PC-3 (cell line): Measurements from ENCODE around the gene MOV10. TPM values are rescaled to one million over a fixed set of nuclear protein-coding genes. Genes with fewer than 3 reads are reported as not detected.

ENCODE experiments used
- ATAC-seq: fragments of 200-7000 bp; cut with Tn5 transposase; 2 replicates; pipeline ENCODE4 v1.9.1; 2020; ENCODE audit warnings: mild to moderate bottlenecking, moderate library complexity
- BruUV-seq: library from RNA; stranded (reverse); fragments of 400-500 nt; replicated peaks from 2 replicates; lab custom pipeline; 2021; lab: Mats Ljungman, UMichigan
- CTCF ChIA-PET: fragments of 300-600 bp; sonication (Branson Sonifier 250); formaldehyde crosslinking; loops from one replicate; lab custom pipeline; 2022; ENCODE audit warnings: antibody characterized with exemption; lab: Charles Lee
- POLR2A ChIA-PET: fragments of 300-600 bp; sonication (Branson Sonifier 250); formaldehyde crosslinking; loops from one replicate; lab custom pipeline; 2022; ENCODE audit warnings: antibody characterized with exemption; ENCODE audit not compliant: unreplicated experiment; lab: Charles Lee
- DNase-seq: peaks from one replicate; pipeline ENCODE4 v3.0.0-alpha.2; 2015
- H2AFZ ChIP-seq: fragments of 300-600 bp; sonication (generic); 2 replicates; pipeline ENCODE4 v1.6.0; 2016; ENCODE audit warnings: antibody characterized with exemption, low read length
- H3F3A ChIP-seq: fragments of 300-600 bp; sonication (generic); one replicate; pipeline ENCODE4 v1.6.0; 2017; ENCODE audit warnings: antibody characterized with exemption, low read length, control low read depth, mild to moderate bottlenecking; ENCODE audit not compliant: unreplicated experiment
- H3K27ac ChIP-seq: fragments of 300-600 bp; sonication (generic); 2 replicates; pipeline ENCODE4 v1.5.1; 2016; ENCODE audit warnings: mild to moderate bottlenecking, low read length
- H3K27me3 ChIP-seq: fragments of 300-600 bp; sonication (generic); 2 replicates; pipeline ENCODE4 v1.6.1; 2016; ENCODE audit warnings: low read length, mixed read lengths
- H3K36me3 ChIP-seq: fragments of 300-600 bp; sonication (generic); 2 replicates; pipeline ENCODE4 v1.6.1; 2016; ENCODE audit warnings: low read depth, mixed run types, low read length, mixed read lengths
- H3K4me1 ChIP-seq: fragments of 300-600 bp; sonication (generic); 2 replicates; pipeline ENCODE4 v1.5.1; 2016; ENCODE audit warnings: low read length; ENCODE audit not compliant: insufficient read depth
- H3K4me2 ChIP-seq: fragments of 300-600 bp; sonication (generic); 2 replicates; pipeline ENCODE4 v1.6.0; 2016; ENCODE audit warnings: low read length
- H3K4me3 ChIP-seq: fragments of 300-600 bp; sonication (generic); 2 replicates; pipeline ENCODE4 v1.5.1; 2016; ENCODE audit warnings: mild to moderate bottlenecking, low read length, mixed read lengths
- H3K79me2 ChIP-seq: fragments of 300-600 bp; sonication (generic); 2 replicates; pipeline ENCODE4 v1.6.1; 2017; ENCODE audit warnings: low read length, mixed read lengths
- H3K9ac ChIP-seq: fragments of 300-600 bp; sonication (generic); 2 replicates; pipeline ENCODE4 v1.6.0; 2016; ENCODE audit warnings: mild to moderate bottlenecking, low read length
- H3K9me2 ChIP-seq: fragments of 300-600 bp; sonication (generic); replicated peaks from 2 replicates; pipeline ENCODE4 v1.6.1; 2016; ENCODE audit warnings: mixed run types, low read length, mixed read lengths
- H3K9me3 ChIP-seq: fragments of 300-600 bp; sonication (generic); 2 replicates; pipeline ENCODE4 v1.6.1; 2016; ENCODE audit warnings: low read length, mixed read lengths
- H4K20me1 ChIP-seq: fragments of 300-600 bp; sonication (generic); 2 replicates; pipeline ENCODE4 v1.6.1; 2016; ENCODE audit warnings: low read length, mixed read lengths
- EZH2 ChIP-seq: fragments of 300-600 bp; sonication (generic); IDR thresholded peaks from one replicate; pipeline ENCODE4 v1.6.1; 2017; ENCODE audit warnings: antibody characterized with exemption, mild to moderate bottlenecking, low read length; ENCODE audit not compliant: unreplicated experiment
- EZH2phosphoT487 ChIP-seq: fragments of 300-600 bp; sonication (generic); IDR thresholded peaks from 2 replicates; pipeline ENCODE4 v1.6.1; 2018; ENCODE audit warnings: mild to moderate bottlenecking, antibody characterized with exemption, low read length, borderline replicate concordance
- intact Hi-C: fragments of 100-400 bp; cut with micrococcal nuclease; formaldehyde crosslinking; loops from 2 replicates; pipeline ENCODE4 v1.9.0; 2023
- total RNA-seq: library from RNA; depleted of rRNA; stranded (reverse); fragments of >200 nt; gene quantifications from 2 replicates; pipeline ENCODE4 v1.2.3, GENCODE V29; 2014
- TF ChIP-seq, protein P1 (sequence below): fragments of 300-600 bp; sonication (generic); conservative IDR thresholded peaks from 2 replicates; pipeline ENCODE4 v1.5.1; 2017; ENCODE audit warnings: antibody characterized with exemption, low read depth, mild to moderate bottlenecking, low read length

Gene MOV10
- total RNA-seq, 1 experiment from 2014 or later: 68.5 TPM

DNA sequence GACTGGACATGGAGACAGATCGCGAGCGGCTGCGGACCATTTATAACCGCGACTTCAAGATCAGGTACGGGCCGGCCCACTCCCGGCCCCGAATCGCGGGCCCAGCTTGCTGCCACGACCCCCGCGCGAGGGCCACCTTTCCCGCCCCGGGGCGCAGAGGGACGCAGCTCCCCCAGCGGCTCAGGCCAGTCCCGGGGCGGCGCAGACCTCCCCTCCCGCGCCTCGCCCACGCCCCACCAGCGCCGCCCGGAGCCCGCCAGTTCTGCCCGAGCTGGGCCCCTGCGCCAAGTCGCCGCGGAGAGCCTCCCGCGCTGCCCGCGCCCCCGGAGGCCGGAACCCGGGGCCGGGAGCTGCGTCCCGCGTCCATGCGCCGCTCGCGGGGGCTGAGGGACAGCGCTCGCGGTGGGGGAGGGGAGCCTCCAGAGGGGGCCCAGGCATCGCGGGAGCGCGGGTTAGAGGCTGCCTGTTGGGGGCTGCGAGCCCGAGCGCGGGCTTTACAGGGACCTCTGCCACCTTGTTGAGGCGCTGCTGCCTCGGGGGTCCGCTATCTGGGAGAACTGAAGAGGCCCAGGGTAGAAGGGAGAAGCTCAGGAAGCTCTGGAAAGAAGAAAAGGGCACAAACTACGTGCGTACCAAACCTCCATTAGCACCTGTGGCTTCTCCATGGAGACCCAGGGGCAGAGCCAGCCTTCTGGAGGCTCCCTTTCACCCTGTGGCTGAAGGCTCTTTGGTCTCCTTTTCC lies 698 bp downstream of the MOV10 start:
- peak overlapping the region; percentile 99 for H3K4me3 ChIP-seq
- no peaks in the 10 kb centered on the region for H3K9me3 ChIP-seq
- ChIA-PET CTCF (interaction anchor here (2.1 kb wide), 1 partner anchor 33 kb away, joined by 7 read pairs; no protein-coding TSS in a partner anchor), POLR2A (interaction anchor here (0.6 kb wide), 2 partner anchors 131 to 1084 kb away, joined by 3 to 7 read pairs; partner anchors contain the start of gene PHTF1)
- peak overlapping the region; percentile 83 for H2AFZ ChIP-seq
- no peaks in the 10 kb centered on the region for H4K20me1 ChIP-seq
- peak overlapping the region; percentile 85 for H3K9ac ChIP-seq
- TF ChIP-seq, protein P1, sequence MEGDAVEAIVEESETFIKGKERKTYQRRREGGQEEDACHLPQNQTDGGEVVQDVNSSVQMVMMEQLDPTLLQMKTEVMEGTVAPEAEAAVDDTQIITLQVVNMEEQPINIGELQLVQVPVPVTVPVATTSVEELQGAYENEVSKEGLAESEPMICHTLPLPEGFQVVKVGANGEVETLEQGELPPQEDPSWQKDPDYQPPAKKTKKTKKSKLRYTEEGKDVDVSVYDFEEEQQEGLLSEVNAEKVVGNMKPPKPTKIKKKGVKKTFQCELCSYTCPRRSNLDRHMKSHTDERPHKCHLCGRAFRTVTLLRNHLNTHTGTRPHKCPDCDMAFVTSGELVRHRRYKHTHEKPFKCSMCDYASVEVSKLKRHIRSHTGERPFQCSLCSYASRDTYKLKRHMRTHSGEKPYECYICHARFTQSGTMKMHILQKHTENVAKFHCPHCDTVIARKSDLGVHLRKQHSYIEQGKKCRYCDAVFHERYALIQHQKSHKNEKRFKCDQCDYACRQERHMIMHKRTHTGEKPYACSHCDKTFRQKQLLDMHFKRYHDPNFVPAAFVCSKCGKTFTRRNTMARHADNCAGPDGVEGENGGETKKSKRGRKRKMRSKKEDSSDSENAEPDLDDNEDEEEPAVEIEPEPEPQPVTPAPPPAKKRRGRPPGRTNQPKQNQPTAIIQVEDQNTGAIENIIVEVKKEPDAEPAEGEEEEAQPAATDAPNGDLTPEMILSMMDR: no peak; the same call in 1 of the 2 replicates
- TF ChIP-seq EZH2: no peak
- TF ChIP-seq EZH2phosphoT487: no peak
- H3K79me2 ChIP-seq: peaks cover 30% of the 10 kb centered on the region
- peak; percentile 29 for DNase-seq
- intact Hi-C loops: loop anchor here (1.0 to 5.0 kb wide), 3 partner anchors 32 to 283 kb away; partner anchors contain the start of gene RHOC
- no peaks in the 10 kb centered on the region for H3K9me2 ChIP-seq
- no peaks in the 10 kb centered on the region for H3K27me3 ChIP-seq
- peaks cover 24% of the 10 kb centered on the region for H3K4me1 ChIP-seq
- peaks cover 11% of the 10 kb centered on the region; the same call in 1 of the 2 replicates for H3K36me3 ChIP-seq
- no TSS peak for BruUV-seq
- H3K27ac ChIP-seq: peak overlapping the region; percentile 53
- peaks cover 7% of the 10 kb centered on the region for H3F3A ChIP-seq
- ATAC-seq: peak; percentile 56
- H3K4me2 ChIP-seq: peak overlapping the region; percentile 100

DNA sequence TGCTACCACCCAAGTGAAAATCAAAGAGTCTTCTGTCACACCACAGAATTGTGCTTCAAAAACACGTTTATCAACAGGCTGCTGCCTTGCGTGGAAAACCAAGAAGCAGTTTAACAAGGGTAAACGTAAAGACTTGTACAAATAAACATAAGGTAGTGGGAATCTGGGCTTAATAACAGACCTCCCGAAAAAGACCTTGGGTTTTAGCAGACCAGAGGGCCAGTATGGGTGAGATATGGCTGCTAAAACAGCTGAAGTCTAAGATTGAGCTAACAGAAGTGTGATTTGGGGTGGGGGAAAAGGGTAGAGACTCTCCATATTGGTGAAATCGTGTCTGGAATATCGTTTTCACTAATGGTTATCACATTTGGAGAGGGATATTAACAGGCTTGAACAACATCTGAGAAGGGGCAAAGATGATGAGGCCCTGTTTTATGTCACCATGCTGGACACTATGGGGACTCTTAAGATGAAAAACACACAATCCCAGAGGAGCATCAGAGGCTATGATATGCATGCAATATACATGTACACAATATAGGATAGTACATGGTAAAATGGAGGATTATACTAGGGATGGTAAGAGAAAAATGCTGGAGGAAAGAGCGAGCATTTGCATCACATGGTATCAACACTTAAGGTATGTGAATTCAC lies 1.4 kb downstream of the MOV10 start:
- no peaks in the 10 kb centered on the region for H3K27me3 ChIP-seq
- TF ChIP-seq EZH2 (no peak), EZH2phosphoT487 (no peak)
- TF ChIP-seq, protein P1: no peak
- H4K20me1 ChIP-seq: no peaks in the 10 kb centered on the region
- POLR2A ChIA-PET: no interaction called here
- no peak overlapping the region for H3K27ac ChIP-seq
- peak overlapping the region; percentile 83 for H2AFZ ChIP-seq
- peaks cover 6% of the 10 kb centered on the region; the same call in 1 of the 2 replicates for H3K36me3 ChIP-seq
- BruUV-seq: TSS peak; percentile 18
- H3K4me1 ChIP-seq: peaks cover 24% of the 10 kb centered on the region
- H3F3A ChIP-seq: peaks cover 7% of the 10 kb centered on the region
- peak overlapping the region; percentile 100 for H3K4me2 ChIP-seq
- peak overlapping the region; percentile 99 for H3K4me3 ChIP-seq
- ATAC-seq: no peak
- H3K9me3 ChIP-seq: no peaks in the 10 kb centered on the region
- DNase-seq: no peak
- no peaks in the 10 kb centered on the region for H3K9me2 ChIP-seq
- intact Hi-C loops: no loop called here
- peaks cover 30% of the 10 kb centered on the region for H3K79me2 ChIP-seq
- peak overlapping the region; percentile 85 for H3K9ac ChIP-seq
- CTCF ChIA-PET: interaction anchor here (2.1 kb wide), 1 partner anchor 32 kb away, joined by 7 read pairs; no protein-coding TSS in a partner anchor
